ENCODE data around the gene DCHS1.
A peak's percentile ranks its signal among the peaks of the same experiment; 100 is the strongest.

DNA sequence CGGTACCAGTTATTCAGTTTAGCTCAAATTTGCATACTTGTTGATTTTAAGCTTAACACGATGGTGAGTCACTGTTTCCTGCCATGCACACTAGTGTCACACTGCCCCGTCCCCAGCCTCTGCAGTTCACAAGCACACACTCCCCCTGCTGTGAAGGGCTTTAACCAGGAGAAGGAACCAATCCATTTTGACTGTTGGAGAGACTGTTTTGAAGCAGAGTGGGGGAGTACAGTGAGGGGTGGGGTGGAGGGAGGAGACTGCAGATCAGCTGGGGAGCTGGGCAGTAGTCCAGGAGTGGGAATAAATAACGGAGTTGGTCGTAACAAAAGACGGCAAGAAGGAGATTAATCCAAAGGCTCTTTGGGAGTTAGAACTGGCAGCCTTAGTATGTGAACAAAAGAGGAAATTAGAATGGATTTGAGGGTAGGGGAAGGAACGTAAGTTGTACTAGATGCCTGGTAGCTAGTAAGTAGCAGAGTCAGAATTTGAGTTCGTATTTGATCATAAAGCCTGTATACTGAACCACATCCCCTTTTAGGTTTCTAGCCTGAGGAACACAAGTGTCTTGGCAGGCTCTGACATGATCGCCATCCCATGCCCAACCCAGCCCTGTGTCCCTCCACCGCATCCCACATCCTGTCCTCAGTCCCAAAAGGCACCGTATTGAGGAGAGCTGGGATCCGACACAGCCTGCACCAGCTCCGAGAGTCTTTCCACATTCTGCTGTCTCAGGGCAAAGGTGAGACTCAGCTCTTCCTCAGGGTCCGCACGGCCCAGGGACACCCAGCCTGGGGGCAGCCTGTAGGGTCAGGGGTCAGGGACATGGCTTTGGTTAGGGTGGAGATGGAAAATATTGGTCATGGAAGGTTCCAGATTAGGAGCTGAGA, 37.2 kb downstream of the DCHS1 start:
- TF ChIP-seq POLR2AphosphoS5 (IDR thresholded peaks at IDR 0.05) (peak in 1 of 3 donors; percentile 16), POLR2A (IDR thresholded peaks at IDR 0.05) (no peak)
- TF ChIP-seq, protein P1, sequence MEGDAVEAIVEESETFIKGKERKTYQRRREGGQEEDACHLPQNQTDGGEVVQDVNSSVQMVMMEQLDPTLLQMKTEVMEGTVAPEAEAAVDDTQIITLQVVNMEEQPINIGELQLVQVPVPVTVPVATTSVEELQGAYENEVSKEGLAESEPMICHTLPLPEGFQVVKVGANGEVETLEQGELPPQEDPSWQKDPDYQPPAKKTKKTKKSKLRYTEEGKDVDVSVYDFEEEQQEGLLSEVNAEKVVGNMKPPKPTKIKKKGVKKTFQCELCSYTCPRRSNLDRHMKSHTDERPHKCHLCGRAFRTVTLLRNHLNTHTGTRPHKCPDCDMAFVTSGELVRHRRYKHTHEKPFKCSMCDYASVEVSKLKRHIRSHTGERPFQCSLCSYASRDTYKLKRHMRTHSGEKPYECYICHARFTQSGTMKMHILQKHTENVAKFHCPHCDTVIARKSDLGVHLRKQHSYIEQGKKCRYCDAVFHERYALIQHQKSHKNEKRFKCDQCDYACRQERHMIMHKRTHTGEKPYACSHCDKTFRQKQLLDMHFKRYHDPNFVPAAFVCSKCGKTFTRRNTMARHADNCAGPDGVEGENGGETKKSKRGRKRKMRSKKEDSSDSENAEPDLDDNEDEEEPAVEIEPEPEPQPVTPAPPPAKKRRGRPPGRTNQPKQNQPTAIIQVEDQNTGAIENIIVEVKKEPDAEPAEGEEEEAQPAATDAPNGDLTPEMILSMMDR (IDR thresholded peaks at IDR 0.05): no peak
